Cerebellar nuclear complex (tissue), 1 donor: ENCODE measurements around the gene VASH2.
"Not testable (repeated sequence)": the region's sequence is repeated elsewhere in the genome, so short reads cannot be mapped to it uniquely, and the experiment has no call there.

Experiments used
- DNase-seq, 2 experiments: peaks; one replicate each; lab custom pipeline; 2025; lab: John Stamatoyannopoulos, UW

The VASH2 gene

GRCh38 chr1:212950243-212951125, at the start of gene VASH2:
Gene VASH2 (plus strand): TSS chr1:212950541. CDS start chr1:212951543, 1,002 bp downstream.
- peak in 1 of 2 experiments; percentile 17 for DNase-seq

- DNase-seq: no peak
Measured at GRCh38 chr1:212901290-212901689, 49.1 kb upstream of the VASH2 start.

DNA sequence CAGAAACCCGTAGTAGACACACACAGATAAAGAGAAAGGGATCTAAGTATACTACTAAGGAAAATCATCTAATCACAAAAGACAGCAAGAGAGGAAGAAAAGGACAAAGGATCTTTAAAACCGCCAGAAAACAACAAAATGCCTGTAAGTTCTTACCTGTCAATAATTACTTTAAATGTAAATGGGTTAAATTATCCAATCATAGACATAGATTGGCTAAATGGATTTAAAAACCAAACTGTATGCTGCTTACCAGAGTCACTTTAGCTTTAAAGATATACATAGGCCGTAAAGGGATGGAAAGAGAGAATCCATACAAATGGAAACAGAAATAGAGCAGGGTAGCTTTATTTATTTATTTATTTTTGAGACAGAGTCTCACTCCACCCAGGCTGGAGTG, 48.3 kb upstream of the VASH2 start:
- DNase-seq: no peak

GRCh38 chr1:212903664-212904063, 46.7 kb upstream of the VASH2 start:
- no peak for DNase-seq

DNA sequence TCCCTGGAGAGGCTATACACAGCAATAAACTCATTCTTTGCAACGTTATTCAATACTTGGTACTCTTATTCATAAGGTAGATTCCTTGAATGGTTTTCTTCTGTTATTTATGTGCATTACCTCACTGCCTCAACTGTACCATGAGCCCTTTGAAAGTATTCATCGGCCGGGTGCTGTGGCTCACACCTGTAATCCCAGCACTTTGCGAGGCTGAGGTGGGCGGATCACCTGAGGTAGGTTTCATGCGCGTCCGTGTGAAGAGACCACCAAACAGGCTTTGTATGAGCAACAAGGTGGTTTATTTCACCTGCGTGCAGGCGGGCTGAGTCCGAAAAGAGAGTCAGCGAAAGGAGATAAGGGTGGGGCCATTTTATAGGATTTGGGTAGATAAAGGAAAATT, 42.3 kb upstream of the VASH2 start:
- DNase-seq: not testable (repeated sequence)

DNA sequence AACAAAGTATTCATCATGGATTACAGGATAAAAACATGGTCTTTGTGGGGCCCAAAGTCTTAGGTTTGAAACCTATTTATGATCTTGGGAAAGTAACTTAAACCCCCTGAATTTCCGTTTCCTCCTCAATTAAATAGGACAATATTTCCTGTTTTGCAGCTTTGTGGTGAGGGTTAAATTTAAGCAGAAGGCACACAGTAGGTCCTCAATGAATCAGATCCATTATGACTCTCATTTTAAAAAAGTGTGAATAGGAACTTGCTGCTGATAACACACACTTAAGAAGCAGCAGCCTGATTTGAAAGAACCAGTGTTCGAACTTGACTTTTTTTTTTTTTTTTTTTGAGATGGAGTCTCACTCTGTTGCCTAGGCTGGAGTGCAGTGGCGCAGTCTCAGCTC, 41.4 kb upstream of the VASH2 start:
- DNase-seq: no peak

DNA sequence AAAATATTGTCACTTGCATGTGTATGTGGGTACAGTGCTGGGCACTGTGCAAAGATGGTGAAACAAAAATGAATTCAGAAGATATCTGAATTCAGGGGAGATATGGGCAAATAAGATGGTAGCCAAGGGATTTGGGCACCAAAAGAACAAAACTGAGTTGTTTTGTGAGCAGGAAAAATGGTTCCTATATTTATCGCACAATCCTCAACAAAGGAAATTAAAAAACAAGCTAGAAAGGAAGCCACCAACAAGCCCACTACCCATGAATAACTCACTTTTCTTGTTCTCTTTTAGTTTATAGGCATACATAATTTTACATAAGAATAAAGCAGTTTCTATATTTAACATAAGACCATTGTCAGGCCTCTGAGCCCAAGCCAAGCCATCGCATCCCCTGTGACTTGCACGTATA, 40.7 kb upstream of the VASH2 start:
- no peak for DNase-seq

DNA sequence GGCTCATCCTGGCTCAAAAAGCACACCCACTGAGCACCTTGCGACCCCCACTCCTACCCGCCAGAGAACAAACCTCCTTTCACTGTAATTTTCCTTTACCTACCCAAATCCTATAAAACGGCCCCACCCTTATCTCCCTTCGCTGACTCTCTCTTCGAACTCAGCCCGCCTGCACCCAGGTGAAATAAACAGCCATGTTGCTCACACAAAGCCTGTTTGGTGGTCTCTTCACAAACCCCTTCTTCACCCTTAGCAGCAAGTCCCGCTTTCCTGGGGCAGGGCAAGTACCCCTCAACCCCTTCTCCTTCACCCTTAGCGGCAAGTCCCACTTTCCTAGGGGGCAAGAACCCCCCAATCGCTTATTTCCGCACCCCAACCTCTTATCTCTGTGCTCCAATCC, 40.1 kb upstream of the VASH2 start:
- not testable (repeated sequence) for DNase-seq

GRCh38 chr1:212913638-212914037, 36.7 kb upstream of the VASH2 start:
- not testable (repeated sequence) for DNase-seq

- not testable (repeated sequence) for DNase-seq
Measured at GRCh38 chr1:212914110-212914509, 36.2 kb upstream of the VASH2 start.

- no peak for DNase-seq
Measured at GRCh38 chr1:212914789-212915188, 35.6 kb upstream of the VASH2 start.

- no peak for DNase-seq
Measured at GRCh38 chr1:212915245-212916091, 34.9 kb upstream of the VASH2 start.

DNA sequence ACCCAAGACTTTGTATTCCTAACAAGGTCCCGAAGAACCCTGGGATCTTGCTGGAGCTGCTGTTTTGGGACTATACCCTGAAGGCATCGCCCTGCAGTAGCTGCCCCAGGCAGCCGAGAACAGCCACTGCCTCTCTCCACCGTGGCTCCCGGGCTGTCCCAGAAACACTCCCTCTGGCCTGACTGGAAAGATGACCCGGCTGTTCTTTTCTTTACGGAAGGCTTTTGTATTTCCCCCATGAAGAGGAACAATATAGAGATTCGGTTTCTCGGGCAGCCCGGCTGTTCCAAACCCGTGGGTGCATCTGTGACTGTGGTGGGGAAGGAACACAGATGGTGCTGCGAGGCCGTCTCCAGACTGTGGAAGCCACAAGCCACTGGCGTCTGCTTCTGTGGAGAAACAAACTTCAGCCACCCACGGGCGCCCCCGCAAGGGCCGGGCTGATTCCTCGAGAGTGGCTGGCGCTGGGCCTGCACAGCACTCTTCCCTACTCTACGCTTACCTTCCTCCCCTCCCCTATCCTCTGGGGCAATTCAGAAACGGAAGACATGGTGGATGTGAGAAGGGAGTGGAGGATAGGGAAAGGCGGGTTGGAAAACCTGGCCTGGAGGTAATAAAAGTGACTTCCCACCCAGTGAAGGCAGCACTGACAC, 33.7 kb upstream of the VASH2 start:
- DNase-seq: no peak

DNA sequence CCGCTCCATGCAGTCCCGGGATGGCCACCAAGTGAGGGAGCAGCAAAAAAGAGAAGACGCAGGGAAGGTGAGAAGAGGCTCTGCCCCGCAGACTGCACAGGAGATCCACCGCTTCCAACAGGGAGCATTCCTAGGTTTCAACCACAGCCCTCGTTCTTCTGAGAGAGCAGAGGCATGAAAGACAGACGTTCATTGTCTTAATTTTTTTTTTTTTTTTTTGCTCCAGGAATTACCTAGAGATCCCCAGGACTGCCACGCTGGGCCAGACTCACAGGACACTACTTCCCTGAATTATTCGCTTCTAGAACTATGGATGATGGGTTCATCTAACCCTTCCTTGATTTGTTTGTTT, 33.2 kb upstream of the VASH2 start:
- no peak for DNase-seq

- no peak for DNase-seq
Measured at GRCh38 chr1:212917858-212918257, 32.5 kb upstream of the VASH2 start.

GRCh38 chr1:212918824-212919223, 31.5 kb upstream of the VASH2 start:
- no peak for DNase-seq

GRCh38 chr1:212920246-212920645, 30.1 kb upstream of the VASH2 start:
- DNase-seq: no peak

- DNase-seq: no peak
Measured at GRCh38 chr1:212920896-212921295, 29.4 kb upstream of the VASH2 start.

DNA sequence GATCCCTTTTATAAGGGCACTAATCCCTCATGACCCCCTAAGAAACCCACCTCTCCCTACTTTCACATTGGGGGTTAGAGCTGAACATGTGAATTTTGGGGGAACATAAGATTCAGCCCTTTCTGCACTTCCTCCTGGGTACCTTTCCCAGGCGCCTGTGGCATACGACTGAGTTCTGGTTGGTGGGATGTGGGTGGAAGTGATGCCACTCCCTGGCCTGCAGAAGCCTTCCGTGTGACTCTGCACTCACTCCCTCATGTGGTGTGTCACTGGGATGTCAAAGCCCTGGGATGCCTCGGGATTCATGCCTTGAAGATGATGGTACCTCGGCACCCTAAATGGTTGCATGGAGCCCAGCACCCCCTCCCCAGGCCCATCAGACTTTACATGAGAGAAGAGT, 28.3 kb upstream of the VASH2 start:
- DNase-seq: no peak

- no peak for DNase-seq
Measured at GRCh38 chr1:212926372-212926771, 24.0 kb upstream of the VASH2 start.

DNA sequence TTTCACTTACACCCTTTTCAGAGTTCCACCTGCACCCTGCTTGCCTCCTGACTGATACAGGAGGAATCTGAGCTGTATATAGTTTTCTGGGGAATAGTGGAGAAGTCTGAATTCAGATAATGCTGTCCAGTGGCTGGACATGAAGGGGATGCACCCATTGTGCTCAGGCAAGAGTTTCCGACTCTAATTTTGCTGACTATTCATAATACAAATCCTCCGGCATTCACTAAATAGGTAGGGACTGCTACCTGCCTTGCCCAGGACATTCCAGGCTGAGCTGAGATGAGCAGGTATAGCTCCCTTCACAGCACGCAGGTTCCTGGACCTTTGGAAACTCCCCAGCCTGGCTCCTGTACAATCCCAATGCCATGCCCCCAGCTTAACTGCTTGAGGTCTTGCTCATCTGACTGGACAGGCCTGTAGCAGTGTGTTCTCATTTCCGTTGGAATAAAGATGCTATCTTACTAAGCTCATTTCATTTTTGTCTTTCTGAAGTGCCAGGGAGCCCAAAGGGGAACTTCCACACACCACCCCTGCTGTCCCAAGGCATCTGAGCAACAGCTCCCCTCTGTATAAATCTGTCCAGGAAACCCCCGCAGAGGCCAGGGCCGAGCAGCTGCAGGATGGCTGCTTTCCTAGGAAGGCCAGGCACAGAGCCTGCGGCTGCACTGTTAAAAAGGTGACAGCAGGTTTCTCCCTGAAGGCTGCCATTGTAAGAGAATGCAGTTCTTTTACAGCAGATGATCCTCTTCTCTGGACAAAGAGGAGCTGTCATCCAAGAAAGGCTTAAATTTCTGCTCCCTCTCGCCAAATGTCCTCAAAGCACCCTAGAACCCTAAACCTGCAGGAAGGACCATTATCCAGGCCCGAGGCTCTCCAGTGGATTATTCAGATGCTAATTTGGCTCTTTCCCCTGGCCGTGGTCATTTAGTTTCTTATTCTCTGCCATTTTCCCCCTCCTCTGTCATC, 21.7 kb upstream of the VASH2 start:
- no peak for DNase-seq
